Erythroblast (primary cell): ENCODE measurements around the gene AGO3.

Experiments used
- GATA1 ChIP-seq: IDR thresholded peaks from 2 replicates; pipeline ENCODE4 v1.6.1; 2011; ENCODE audit warnings: low read depth, mild to moderate bottlenecking, control low read depth, low read length, moderate library complexity
- POLR2A ChIP-seq: IDR thresholded peaks from 2 replicates; pipeline ENCODE4 v1.6.1; 2011; ENCODE audit warnings: mild to moderate bottlenecking, low read length

DNA sequence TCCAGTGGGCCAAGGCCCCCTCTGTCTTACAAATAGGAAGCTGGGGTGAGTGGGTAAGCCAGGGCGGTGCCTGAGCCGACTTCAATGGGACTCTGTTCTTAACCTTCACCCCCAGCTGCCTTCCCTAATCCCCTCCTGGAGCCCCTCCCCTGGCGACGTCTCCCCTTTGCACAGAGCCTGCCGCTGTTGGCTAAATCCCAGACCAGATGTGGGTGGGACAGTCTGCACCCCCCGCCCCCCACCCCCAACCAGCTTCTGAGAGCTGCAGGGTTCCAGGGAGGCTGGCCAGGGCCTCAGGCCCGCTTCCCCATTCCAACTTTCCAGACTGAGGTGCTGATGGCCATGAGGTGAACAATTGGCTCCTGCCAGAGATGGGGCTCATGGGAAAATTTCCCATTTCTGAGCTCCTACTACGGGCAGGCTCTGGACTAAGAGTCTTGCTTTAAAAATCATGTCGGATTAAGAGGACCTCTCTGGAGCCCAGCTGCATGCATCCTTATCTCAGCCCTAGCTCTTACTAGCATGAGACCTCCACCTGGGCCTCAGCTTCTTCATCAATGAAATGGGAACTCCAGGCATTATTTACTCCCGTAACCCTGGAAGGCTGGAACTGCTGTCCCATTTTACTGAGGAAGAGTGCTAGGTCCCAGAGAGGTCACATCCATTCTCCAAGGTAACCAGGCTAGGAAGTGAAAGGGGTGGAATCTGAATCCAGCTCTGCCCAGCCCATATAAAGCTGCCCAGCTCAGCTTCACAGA lies 187.7 kb downstream of the AGO3 start:
- no peak for TF ChIP-seq POLR2A
- no peak for TF ChIP-seq GATA1
